DOHH2 (cell line): ENCODE measurements around the gene NOX5.

Experiments used
- H3F3A ChIP-seq: fragments of 200-600 bp; sonication (generic), shearing (Covaris generic); 2 replicates; pipeline ENCODE4 v1.6.0; 2016; ENCODE audit warnings: antibody characterized with exemption, mild to moderate bottlenecking; ENCODE audit not compliant: control insufficient read depth, insufficient read depth
- H3K27ac ChIP-seq: fragments of 200-600 bp; sonication (generic); 2 replicates; pipeline ENCODE4 v1.5.1; 2014; ENCODE audit warnings: low read depth, mild to moderate bottlenecking, low read length, moderate library complexity
- H3K27me3 ChIP-seq: fragments of 200-600 bp; sonication (generic); 2 replicates; pipeline ENCODE4 v1.6.1; 2014; ENCODE audit warnings: mild to moderate bottlenecking, low read length, mixed read lengths; ENCODE audit not compliant: control insufficient read depth
- H3K36me3 ChIP-seq: fragments of 200-600 bp; sonication (generic); 2 replicates; pipeline ENCODE4 v1.6.1; 2014; ENCODE audit warnings: mild to moderate bottlenecking, low read length, moderate library complexity, mixed read lengths; ENCODE audit not compliant: control insufficient read depth
- H3K4me1 ChIP-seq: fragments of 200-600 bp; sonication (generic); 2 replicates; pipeline ENCODE4 v1.6.1; 2014; ENCODE audit warnings: mild to moderate bottlenecking, low read length, mixed read lengths; ENCODE audit not compliant: control insufficient read depth
- H3K4me2 ChIP-seq: fragments of 200-600 bp; sonication (generic); 2 replicates; pipeline ENCODE4 v1.6.0; 2014; ENCODE audit warnings: mild to moderate bottlenecking, low read length, moderate library complexity
- H3K4me3 ChIP-seq: fragments of 200-600 bp; sonication (generic); 2 replicates; pipeline ENCODE4 v1.5.1; 2014; ENCODE audit warnings: mild to moderate bottlenecking, low read length, mixed read lengths
- H3K79me2 ChIP-seq: fragments of 200-600 bp; sonication (generic); 2 replicates; pipeline ENCODE4 v1.6.1; 2014; ENCODE audit warnings: mild to moderate bottlenecking, low read length, mixed read lengths; ENCODE audit not compliant: control insufficient read depth
- H3K9me2 ChIP-seq: fragments of 200-600 bp; sonication (generic); replicated peaks from 2 replicates; pipeline ENCODE4 v1.6.1; 2014; ENCODE audit warnings: mild to moderate bottlenecking, low read length, mixed read lengths; ENCODE audit not compliant: control insufficient read depth
- H3K9me3 ChIP-seq: fragments of 200-600 bp; sonication (generic); 2 replicates; pipeline ENCODE4 v1.6.1; 2014; ENCODE audit warnings: antibody characterized with exemption, low read length, mixed read lengths; ENCODE audit not compliant: control insufficient read depth, insufficient read depth
- H4K20me1 ChIP-seq: fragments of 200-600 bp; sonication (generic); 2 replicates; pipeline ENCODE4 v1.6.0; 2014; ENCODE audit warnings: low read depth, mild to moderate bottlenecking, antibody characterized with exemption, low read length, moderate library complexity; ENCODE audit not compliant: control insufficient read depth, insufficient read depth
- CTCF ChIP-seq: fragments of 200-600 bp; sonication (generic); IDR thresholded peaks from one replicate; pipeline ENCODE4 v1.5.1; 2014; ENCODE audit warnings: antibody characterized with exemption, mild to moderate bottlenecking, low read depth, low read length; ENCODE audit not compliant: poor library complexity, severe bottlenecking
- EZH2phosphoT487 ChIP-seq: fragments of 200-600 bp; sonication (generic); IDR thresholded peaks from 2 replicates; pipeline ENCODE4 v1.6.1; 2017; ENCODE audit warnings: borderline replicate concordance, mild to moderate bottlenecking, antibody characterized with exemption, low read length, moderate library complexity, mixed read lengths

NOX5 gene

GRCh38 chr15:69056365-69056764 lies 41.9 kb downstream of the NOX5 start:
- Histone ChIP-seq H3F3A (no peaks in the 10 kb centered on the region), H3K4me1 (peaks cover 21% of the 10 kb centered on the region), H3K27ac (no peak overlapping the region), H3K4me3 (no peak overlapping the region), H3K9me3 (no peaks in the 10 kb centered on the region), H3K9me2 (no peaks in the 10 kb centered on the region), H4K20me1 (peaks cover 3% of the 10 kb centered on the region; the same call in 1 of the 2 replicates), H3K79me2 (no peaks in the 10 kb centered on the region), H3K27me3 (no peaks in the 10 kb centered on the region), H3K4me2 (no peak overlapping the region), H3K36me3 (no peaks in the 10 kb centered on the region)
- TF ChIP-seq EZH2phosphoT487 (no peak), CTCF (no peak)

- H3K4me3 ChIP-seq, result no peak overlapping the region
- no peaks in the 10 kb centered on the region for H3K9me3 ChIP-seq
- H3K27me3 ChIP-seq, result no peaks in the 10 kb centered on the region
- no peaks in the 10 kb centered on the region for H3F3A ChIP-seq
- no peaks in the 10 kb centered on the region for H3K79me2 ChIP-seq
- H3K9me2 ChIP-seq, result no peaks in the 10 kb centered on the region
- peaks cover 21% of the 10 kb centered on the region for H3K4me1 ChIP-seq
- peaks cover 3% of the 10 kb centered on the region; the same call in 1 of the 2 replicates for H4K20me1 ChIP-seq
- H3K36me3 ChIP-seq, result no peaks in the 10 kb centered on the region
- TF ChIP-seq EZH2phosphoT487 (no peak), CTCF (peak; percentile 85)
- H3K27ac ChIP-seq, result no peak overlapping the region
- H3K4me2 ChIP-seq, result peak overlapping the region; percentile 30
These were observed 44.5 kb downstream of the NOX5 start for GRCh38 chr15:69058830-69059556.

GRCh38 chr15:69059557-69059943 lies 45.1 kb downstream of the NOX5 start:
- H3K9me2 ChIP-seq, result no peaks in the 10 kb centered on the region
- H3K27me3 ChIP-seq, result no peaks in the 10 kb centered on the region
- H3K9me3 ChIP-seq, result no peaks in the 10 kb centered on the region
- H4K20me1 ChIP-seq, result peaks cover 3% of the 10 kb centered on the region; the same call in 1 of the 2 replicates
- no peaks in the 10 kb centered on the region for H3K36me3 ChIP-seq
- no peaks in the 10 kb centered on the region for H3F3A ChIP-seq
- H3K79me2 ChIP-seq, result no peaks in the 10 kb centered on the region
- peak overlapping the region; percentile 30 for H3K4me2 ChIP-seq
- TF ChIP-seq EZH2phosphoT487, result no peak
- no peak for TF ChIP-seq CTCF
- no peak overlapping the region for H3K4me3 ChIP-seq
- H3K27ac ChIP-seq, result no peak overlapping the region
- peaks cover 21% of the 10 kb centered on the region for H3K4me1 ChIP-seq
